DND-41 (cell line): ENCODE measurements around the gene LRRC8E.

ENCODE experiments used
- ATAC-seq: fragments of 200-7000 bp; cut with Tn5 transposase; 3 replicates; pipeline ENCODE4 v1.9.1; 2021; ENCODE audit warnings: low read depth; ENCODE audit not compliant: insufficient read depth
- DNase-seq: peaks from one replicate; pipeline ENCODE4 v3.0.0-alpha.2; 2020
- H2AFZ ChIP-seq: 2 replicates; pipeline ENCODE4 v1.6.0; 2012; ENCODE audit warnings: low read depth, low read length
- H3K27ac ChIP-seq: 2 replicates; pipeline ENCODE4 v1.5.1; 2012; ENCODE audit warnings: low read length, inconsistent platforms
- H3K27me3 ChIP-seq: fragments of 200-600 bp; sonication (generic); 2 replicates; pipeline ENCODE4 v1.6.0; 2012; ENCODE audit warnings: low read length, mild to moderate bottlenecking, inconsistent platforms; ENCODE audit not compliant: insufficient read depth, poor library complexity
- H3K36me3 ChIP-seq: 2 replicates; pipeline ENCODE4 v1.5.1; 2012; ENCODE audit warnings: low read length, inconsistent platforms; ENCODE audit not compliant: insufficient read depth
- H3K4me1 ChIP-seq: 2 replicates; pipeline ENCODE4 v1.5.1; 2012; ENCODE audit warnings: mild to moderate bottlenecking, low read length; ENCODE audit not compliant: insufficient read depth
- H3K4me2 ChIP-seq: 2 replicates; pipeline ENCODE4 v1.6.0; 2012; ENCODE audit warnings: mild to moderate bottlenecking, moderate library complexity, low read length, inconsistent platforms; ENCODE audit not compliant: insufficient read depth
- H3K4me3 ChIP-seq, 2 experiments: fragments of 200-600 bp in 1 of 2; shearing (Covaris generic) in 1 of 2; 2 replicates each; pipeline ENCODE4 v1.5.1; 2012 to 2016; ENCODE audit warnings: inconsistent platforms in 2 of 2, low read length in 2 of 2, mild to moderate bottlenecking in 2 of 2, low read depth in 1 of 2, moderate library complexity in 1 of 2
- H3K79me2 ChIP-seq: 2 replicates; pipeline ENCODE4 v1.6.0; 2012; ENCODE audit warnings: low read length, inconsistent platforms; ENCODE audit not compliant: insufficient read depth
- H3K9ac ChIP-seq: 2 replicates; pipeline ENCODE4 v1.6.0; 2012; ENCODE audit warnings: low read depth, mild to moderate bottlenecking, inconsistent platforms, low read length, moderate library complexity
- H3K9me3 ChIP-seq: 2 replicates; pipeline ENCODE4 v1.5.1; 2012; ENCODE audit warnings: low read length, moderate library complexity, mild to moderate bottlenecking, inconsistent platforms; ENCODE audit not compliant: insufficient read depth, severe bottlenecking
- H4K20me1 ChIP-seq: 2 replicates; pipeline ENCODE4 v1.6.0; 2012; ENCODE audit warnings: low read length; ENCODE audit not compliant: insufficient read depth
- EZH2 ChIP-seq: IDR thresholded peaks from 3 replicates; pipeline ENCODE4 v1.6.1; 2012; ENCODE audit warnings: borderline replicate concordance, low read depth, mild to moderate bottlenecking, moderate library complexity, low read length, inconsistent platforms; ENCODE audit not compliant: severe bottlenecking
- TF ChIP-seq, protein P1 (sequence below): IDR thresholded peaks from 2 replicates; pipeline ENCODE4 v1.5.1; 2012; ENCODE audit warnings: borderline replicate concordance, low read length, moderate library complexity, mild to moderate bottlenecking; ENCODE audit not compliant: poor library complexity, severe bottlenecking; ENCODE audit errors: extremely low read depth

Gene LRRC8E

DNA sequence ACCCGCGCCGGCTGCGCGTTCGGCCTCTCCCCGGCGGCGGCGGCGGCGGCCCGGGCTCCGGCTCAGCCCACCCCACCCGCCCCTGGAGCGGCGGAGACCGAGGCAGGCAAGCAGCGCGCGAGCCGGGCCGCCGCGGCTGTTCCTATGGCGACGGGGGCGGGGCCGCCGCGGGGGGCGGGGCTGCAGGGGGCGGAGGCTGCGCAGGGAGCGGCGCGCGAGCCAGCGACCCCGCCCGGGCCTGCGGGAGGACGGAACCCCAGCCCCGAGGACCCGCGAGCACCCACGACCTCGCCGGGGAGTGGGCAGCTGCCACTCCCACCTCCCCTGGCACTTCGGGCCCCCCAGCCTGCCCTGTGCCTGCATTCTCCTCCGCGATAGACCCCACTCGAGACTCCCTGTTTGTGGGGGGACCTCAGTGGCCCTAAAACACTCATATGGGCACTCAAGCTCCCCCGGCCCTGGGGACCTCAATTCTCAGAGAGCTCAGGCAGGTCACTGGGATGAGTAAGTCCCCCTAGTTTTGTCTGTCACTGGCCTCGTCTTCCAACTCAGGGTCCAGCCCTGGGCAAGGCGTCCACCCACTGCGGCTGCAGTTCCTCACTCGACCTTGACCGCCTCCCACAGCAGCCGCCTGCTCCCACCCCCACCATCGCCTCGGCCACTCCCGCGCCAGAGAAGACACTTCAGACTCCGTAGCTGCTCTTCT, 37.9 kb downstream of the LRRC8E start, which contains the start of gene CTXN1:
Gene CTXN1 (minus strand): TSS at position 115 of the 706 bp plus-strand sequence. CDS start 597 bp downstream, outside the sequence.
- H3K79me2 ChIP-seq: peaks cover 9% of the 10 kb centered on the region
- H3K27ac ChIP-seq: peak within 1 kb of the TSS; percentile 74
- TF ChIP-seq, protein P1, sequence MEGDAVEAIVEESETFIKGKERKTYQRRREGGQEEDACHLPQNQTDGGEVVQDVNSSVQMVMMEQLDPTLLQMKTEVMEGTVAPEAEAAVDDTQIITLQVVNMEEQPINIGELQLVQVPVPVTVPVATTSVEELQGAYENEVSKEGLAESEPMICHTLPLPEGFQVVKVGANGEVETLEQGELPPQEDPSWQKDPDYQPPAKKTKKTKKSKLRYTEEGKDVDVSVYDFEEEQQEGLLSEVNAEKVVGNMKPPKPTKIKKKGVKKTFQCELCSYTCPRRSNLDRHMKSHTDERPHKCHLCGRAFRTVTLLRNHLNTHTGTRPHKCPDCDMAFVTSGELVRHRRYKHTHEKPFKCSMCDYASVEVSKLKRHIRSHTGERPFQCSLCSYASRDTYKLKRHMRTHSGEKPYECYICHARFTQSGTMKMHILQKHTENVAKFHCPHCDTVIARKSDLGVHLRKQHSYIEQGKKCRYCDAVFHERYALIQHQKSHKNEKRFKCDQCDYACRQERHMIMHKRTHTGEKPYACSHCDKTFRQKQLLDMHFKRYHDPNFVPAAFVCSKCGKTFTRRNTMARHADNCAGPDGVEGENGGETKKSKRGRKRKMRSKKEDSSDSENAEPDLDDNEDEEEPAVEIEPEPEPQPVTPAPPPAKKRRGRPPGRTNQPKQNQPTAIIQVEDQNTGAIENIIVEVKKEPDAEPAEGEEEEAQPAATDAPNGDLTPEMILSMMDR: no peak
- no peak for TF ChIP-seq EZH2
- H3K4me1 ChIP-seq: peaks cover 32% of the 10 kb centered on the region
- H3K4me2 ChIP-seq: peak within 1 kb of the TSS; percentile 99
- H3K27me3 ChIP-seq: no peaks in the 10 kb centered on the region
- H3K36me3 ChIP-seq: peaks cover 45% of the 10 kb centered on the region
- peak within 1 kb of the TSS; percentile 86 for H2AFZ ChIP-seq
- peak within 1 kb of the TSS; percentile 49 to 65; a peak in 3 of 4 replicates for H3K4me3 ChIP-seq
- H3K9ac ChIP-seq: peak within 1 kb of the TSS; percentile 66
- H3K9me3 ChIP-seq: no peaks in the 10 kb centered on the region
- H4K20me1 ChIP-seq: peaks cover 49% of the 10 kb centered on the region
- DNase-seq (peak; percentile 86), ATAC-seq (peak; percentile 62)

DNA sequence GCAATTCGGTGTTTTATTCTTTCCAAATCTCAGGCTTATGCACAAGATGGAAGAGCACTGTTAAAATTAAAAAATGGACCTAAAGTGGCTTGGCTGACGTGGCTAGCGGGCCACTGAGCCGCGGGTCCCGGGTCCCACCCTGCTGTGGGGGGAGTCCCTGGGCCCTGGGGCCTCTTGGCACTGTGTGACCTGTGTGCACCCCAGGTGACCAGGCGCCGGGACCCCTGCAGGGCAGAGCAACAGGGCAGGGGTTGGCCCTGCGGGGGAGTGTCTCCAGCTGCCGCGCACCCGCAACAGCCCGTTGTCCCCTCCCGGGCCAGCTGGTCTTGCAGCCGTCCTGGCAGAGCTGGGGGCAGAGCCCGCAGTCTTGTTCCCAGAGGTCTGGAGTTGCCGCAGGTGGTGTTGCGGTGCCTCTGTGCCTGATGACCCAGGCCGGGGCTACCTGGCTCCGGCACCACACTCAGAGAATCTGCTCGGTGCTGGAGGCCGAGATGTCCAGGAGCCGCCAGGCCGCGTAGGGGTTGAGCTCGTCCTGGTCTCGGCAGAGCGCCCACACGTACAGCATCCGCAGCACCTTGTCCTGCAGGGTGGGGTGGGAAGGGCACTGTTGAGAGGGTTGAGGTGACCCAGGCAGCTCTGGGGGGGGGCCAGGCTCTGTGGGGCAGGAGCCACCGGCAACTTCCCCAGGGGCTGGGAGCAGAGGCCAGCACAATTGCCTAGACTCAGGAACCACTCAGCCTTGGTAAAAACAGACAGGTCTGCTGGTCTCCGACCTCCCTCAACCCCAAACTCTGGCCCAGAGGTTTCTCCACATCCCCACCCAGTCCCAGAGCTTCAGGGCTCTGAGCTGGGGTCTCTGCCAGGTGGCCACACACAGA, 38.7 kb downstream of the LRRC8E start:
- Histone ChIP-seq H3K27ac (no peak overlapping the region), H3K4me1 (peaks cover 24% of the 10 kb centered on the region), H3K79me2 (peaks cover 9% of the 10 kb centered on the region), H4K20me1 (peaks cover 45% of the 10 kb centered on the region), H2AFZ (no peak overlapping the region), H3K9me3 (no peaks in the 10 kb centered on the region), H3K4me3 (peak overlapping the region in 1 of 2 experiments; percentile 61; a peak in 1 of 4 replicates), H3K4me2 (peak overlapping the region; percentile 99; the same call in 1 of the 2 replicates), H3K36me3 (peaks cover 48% of the 10 kb centered on the region), H3K27me3 (no peaks in the 10 kb centered on the region), H3K9ac (peak overlapping the region; percentile 52; the same call in 1 of the 2 replicates)
- TF ChIP-seq, protein P1: no peak
- TF ChIP-seq EZH2: no peak
- no peak for DNase-seq
- ATAC-seq: no peak

GRCh38 chr19:7927605-7928333, 39.5 kb downstream of the LRRC8E start:
- no peaks in the 10 kb centered on the region for H3K27me3 ChIP-seq
- peaks cover 18% of the 10 kb centered on the region for H3K4me1 ChIP-seq
- no peak overlapping the region for H3K9ac ChIP-seq
- no peaks in the 10 kb centered on the region for H3K9me3 ChIP-seq
- no peak overlapping the region for H3K4me2 ChIP-seq
- peaks cover 48% of the 10 kb centered on the region for H3K36me3 ChIP-seq
- no peak for DNase-seq
- TF ChIP-seq, protein P1: no peak
- no peak for TF ChIP-seq EZH2
- peaks cover 9% of the 10 kb centered on the region for H3K79me2 ChIP-seq
- H3K27ac ChIP-seq: no peak overlapping the region
- ATAC-seq: no peak
- no peak overlapping the region for H3K4me3 ChIP-seq
- H2AFZ ChIP-seq: no peak overlapping the region
- H4K20me1 ChIP-seq: peaks cover 47% of the 10 kb centered on the region
